OCI-LY1 (cell line): ENCODE data around the gene PITPNM3.

Experiments
- EZH2 ChIP-seq: fragments of 200-600 bp; sonication (generic), shearing (Covaris generic); IDR thresholded peaks from 2 replicates; pipeline ENCODE4 v1.8.0; 2017; ENCODE audit warnings: borderline replicate concordance, mixed run types, mild to moderate bottlenecking, antibody characterized with exemption, low read length, moderate library complexity, mixed read lengths
- TF ChIP-seq, protein P1 (sequence below): fragments of 200-600 bp; sonication (generic), shearing (Covaris generic); IDR thresholded peaks from 2 replicates; pipeline ENCODE4 v1.5.1; 2017; ENCODE audit warnings: mild to moderate bottlenecking, antibody characterized with exemption, low read length, moderate library complexity, mixed read lengths

- TF ChIP-seq, protein P1, sequence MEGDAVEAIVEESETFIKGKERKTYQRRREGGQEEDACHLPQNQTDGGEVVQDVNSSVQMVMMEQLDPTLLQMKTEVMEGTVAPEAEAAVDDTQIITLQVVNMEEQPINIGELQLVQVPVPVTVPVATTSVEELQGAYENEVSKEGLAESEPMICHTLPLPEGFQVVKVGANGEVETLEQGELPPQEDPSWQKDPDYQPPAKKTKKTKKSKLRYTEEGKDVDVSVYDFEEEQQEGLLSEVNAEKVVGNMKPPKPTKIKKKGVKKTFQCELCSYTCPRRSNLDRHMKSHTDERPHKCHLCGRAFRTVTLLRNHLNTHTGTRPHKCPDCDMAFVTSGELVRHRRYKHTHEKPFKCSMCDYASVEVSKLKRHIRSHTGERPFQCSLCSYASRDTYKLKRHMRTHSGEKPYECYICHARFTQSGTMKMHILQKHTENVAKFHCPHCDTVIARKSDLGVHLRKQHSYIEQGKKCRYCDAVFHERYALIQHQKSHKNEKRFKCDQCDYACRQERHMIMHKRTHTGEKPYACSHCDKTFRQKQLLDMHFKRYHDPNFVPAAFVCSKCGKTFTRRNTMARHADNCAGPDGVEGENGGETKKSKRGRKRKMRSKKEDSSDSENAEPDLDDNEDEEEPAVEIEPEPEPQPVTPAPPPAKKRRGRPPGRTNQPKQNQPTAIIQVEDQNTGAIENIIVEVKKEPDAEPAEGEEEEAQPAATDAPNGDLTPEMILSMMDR = no peak
- no peak for TF ChIP-seq EZH2
Measured at GRCh38 chr17:6462692-6463091, 93.7 kb downstream of the PITPNM3 start.
